Lower lobe of right lung (tissue), 2 donors: ENCODE measurements around the gene SH2D1A. TPM values are rescaled to one million over a fixed set of nuclear protein-coding genes. Genes with fewer than 3 reads are reported as not detected.

ENCODE experiments used
- ATAC-seq, 2 donors: fragments of 200-7000 bp; cut with Tn5 transposase; one replicate each; pipeline ENCODE4 v1.9.1; 2020 to 2022; ENCODE audit warnings: mild to moderate bottlenecking in 2 of 2, moderate library complexity in 2 of 2
- DNase-seq: peaks from one replicate; pipeline ENCODE4 v3.0.0-alpha.2; 2020
- H3K27ac ChIP-seq: fragments of 200-600 bp; one replicate; pipeline ENCODE4 v1.8.0; 2022
- H3K27me3 ChIP-seq: fragments of 200-600 bp; one replicate; pipeline ENCODE4 v1.8.0; 2022; ENCODE audit warnings: low read depth
- H3K36me3 ChIP-seq: fragments of 200-600 bp; one replicate; pipeline ENCODE4 v1.8.0; 2022; ENCODE audit warnings: mild to moderate bottlenecking
- H3K4me1 ChIP-seq: fragments of 200-600 bp; one replicate; pipeline ENCODE4 v1.8.0; 2022
- H3K4me3 ChIP-seq: fragments of 200-600 bp; one replicate; pipeline ENCODE4 v1.8.0; 2022; ENCODE audit warnings: mild to moderate bottlenecking
- H3K9me3 ChIP-seq: fragments of 200-600 bp; one replicate; pipeline ENCODE4 v1.8.0; 2022
- intact Hi-C: fragments of 100-400 bp; cut with DNase I; formaldehyde crosslinking; loops from one replicate; pipeline ENCODE4 v1.11.0; 2022
- total RNA-seq: library from RNA; stranded (reverse); fragmentation: NEBNext Ultra II Directional; extraction: Animal tissue kit (Norgen Biotek cat#: 25700); gene quantifications from one replicate; pipeline ENCODE4 v1.2.1, GENCODE V29; 2021
- TF ChIP-seq, protein P1 (sequence below): fragments of 200-600 bp; IDR thresholded peaks from one replicate; pipeline ENCODE4 v1.8.0; 2022; ENCODE audit warnings: antibody characterized with exemption, mild to moderate bottlenecking
- donor health status: DM: no; HTN: yes; CAD: no; lungs with severe emphysema.

SH2D1A gene
- total RNA-seq, 1 donor from 2014 or later: 1.0 TPM

DNA sequence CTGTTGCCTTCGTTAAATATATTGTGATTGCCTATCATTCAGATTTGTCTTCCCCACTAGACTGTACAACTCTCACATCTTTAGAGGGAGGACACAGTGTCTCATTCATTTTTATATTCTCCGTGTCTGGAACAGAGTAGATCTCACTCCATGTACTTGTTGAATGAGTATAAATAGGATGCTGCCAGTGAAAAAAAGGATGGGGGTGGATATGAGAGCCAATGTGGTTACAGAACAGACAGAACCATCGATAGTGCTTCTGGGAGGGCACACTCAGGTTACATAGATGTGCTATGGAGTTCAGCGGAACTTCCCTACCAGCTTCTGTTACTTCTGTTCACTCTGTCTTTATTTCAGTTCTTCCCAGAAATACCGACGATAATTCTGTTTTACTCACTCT lies 66.9 kb downstream of the SH2D1A start:
- H3K27ac ChIP-seq: no peak overlapping the region
- no peaks in the 10 kb centered on the region for H3K4me1 ChIP-seq
- no peaks in the 10 kb centered on the region for H3K9me3 ChIP-seq
- TF ChIP-seq, protein P1, sequence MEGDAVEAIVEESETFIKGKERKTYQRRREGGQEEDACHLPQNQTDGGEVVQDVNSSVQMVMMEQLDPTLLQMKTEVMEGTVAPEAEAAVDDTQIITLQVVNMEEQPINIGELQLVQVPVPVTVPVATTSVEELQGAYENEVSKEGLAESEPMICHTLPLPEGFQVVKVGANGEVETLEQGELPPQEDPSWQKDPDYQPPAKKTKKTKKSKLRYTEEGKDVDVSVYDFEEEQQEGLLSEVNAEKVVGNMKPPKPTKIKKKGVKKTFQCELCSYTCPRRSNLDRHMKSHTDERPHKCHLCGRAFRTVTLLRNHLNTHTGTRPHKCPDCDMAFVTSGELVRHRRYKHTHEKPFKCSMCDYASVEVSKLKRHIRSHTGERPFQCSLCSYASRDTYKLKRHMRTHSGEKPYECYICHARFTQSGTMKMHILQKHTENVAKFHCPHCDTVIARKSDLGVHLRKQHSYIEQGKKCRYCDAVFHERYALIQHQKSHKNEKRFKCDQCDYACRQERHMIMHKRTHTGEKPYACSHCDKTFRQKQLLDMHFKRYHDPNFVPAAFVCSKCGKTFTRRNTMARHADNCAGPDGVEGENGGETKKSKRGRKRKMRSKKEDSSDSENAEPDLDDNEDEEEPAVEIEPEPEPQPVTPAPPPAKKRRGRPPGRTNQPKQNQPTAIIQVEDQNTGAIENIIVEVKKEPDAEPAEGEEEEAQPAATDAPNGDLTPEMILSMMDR: no peak
- no peak for DNase-seq
- no peak for ATAC-seq
- H3K36me3 ChIP-seq: no peaks in the 10 kb centered on the region
- H3K4me3 ChIP-seq: no peak overlapping the region
- no peaks in the 10 kb centered on the region for H3K27me3 ChIP-seq
- intact Hi-C loops: no loop called here

- no peaks in the 10 kb centered on the region for H3K4me1 ChIP-seq
- no peak overlapping the region for H3K27ac ChIP-seq
- DNase-seq: no peak
- intact Hi-C loops: no loop called here
- no peak for ATAC-seq
- no peaks in the 10 kb centered on the region for H3K9me3 ChIP-seq
- no peaks in the 10 kb centered on the region for H3K36me3 ChIP-seq
- TF ChIP-seq, protein P1: no peak
- H3K4me3 ChIP-seq: no peak overlapping the region
- H3K27me3 ChIP-seq: no peaks in the 10 kb centered on the region
Observed at GRCh38 chrX:124414281-124414680, 67.9 kb downstream of the SH2D1A start.

- intact Hi-C loops: no loop called here
- H3K27me3 ChIP-seq: no peaks in the 10 kb centered on the region
- TF ChIP-seq, protein P1: no peak
Observed at GRCh38 chrX:124415115-124415800, 68.9 kb downstream of the SH2D1A start.

DNA sequence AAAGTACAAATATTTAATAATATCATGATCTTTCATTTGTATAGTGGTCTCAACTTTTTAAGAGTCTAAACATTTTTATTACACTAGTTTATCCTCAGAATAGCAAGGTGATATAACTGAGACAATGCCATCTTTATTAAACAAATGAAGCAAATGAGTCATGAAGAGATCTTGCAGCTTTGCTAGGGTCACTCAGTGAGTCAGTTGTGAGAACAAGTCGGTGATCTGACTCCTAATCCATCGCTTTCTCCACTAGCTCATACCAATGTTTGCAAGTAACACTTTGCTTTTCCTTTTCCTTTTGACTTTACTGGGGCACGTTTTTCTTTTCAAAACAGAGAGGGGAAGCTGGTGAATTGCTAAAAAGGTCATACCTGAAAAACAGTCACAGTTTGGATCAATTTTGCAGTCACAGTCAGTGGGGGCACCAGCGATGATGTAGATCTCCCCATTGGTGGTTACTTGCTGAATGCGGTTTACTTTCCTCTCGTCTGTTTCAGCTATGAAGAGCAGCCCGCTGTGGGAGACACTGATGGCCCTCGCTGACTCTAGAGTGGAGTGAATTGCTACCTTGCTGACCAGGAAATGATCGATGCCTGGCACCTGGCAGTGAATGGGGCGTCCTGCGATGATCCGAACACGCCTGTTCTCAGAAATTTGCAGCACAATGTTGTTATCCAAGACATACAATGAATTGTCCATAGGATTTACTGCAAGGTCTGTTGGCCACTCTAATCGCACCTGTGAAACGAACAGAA lies 75.7 kb downstream of the SH2D1A start:
- H3K4me1 ChIP-seq: no peaks in the 10 kb centered on the region
- H3K4me3 ChIP-seq: no peak overlapping the region
- intact Hi-C loops: no loop called here
- H3K27me3 ChIP-seq: no peaks in the 10 kb centered on the region
- ATAC-seq (no peak), DNase-seq (no peak)
- TF ChIP-seq, protein P1: no peak
- no peaks in the 10 kb centered on the region for H3K9me3 ChIP-seq
- H3K36me3 ChIP-seq: no peaks in the 10 kb centered on the region
- H3K27ac ChIP-seq: no peak overlapping the region

More at GRCh38 chrX:124415115-124415800, 68.9 kb downstream of the SH2D1A start:
- no peak overlapping the region for H3K27ac ChIP-seq
- no peaks in the 10 kb centered on the region for H3K4me1 ChIP-seq
- no peaks in the 10 kb centered on the region for H3K36me3 ChIP-seq
- no peak for DNase-seq
- H3K9me3 ChIP-seq: no peaks in the 10 kb centered on the region
- no peak overlapping the region for H3K4me3 ChIP-seq
- no peak for ATAC-seq

Other genes starting within 250 kb of the SH2D1A start
- gene TEX13D, start 13.9 kb upstream of the SH2D1A start, total RNA-seq: not detected